ENCODE results near the gene PCDHGB2.
A peak's percentile ranks its signal among the peaks of the same experiment; 100 is the strongest.

Gene PCDHGB2

GRCh38 chr5:141362719-141363118 is 2.9 kb downstream of the PCDHGB2 start:
- Histone ChIP-seq H3K27me3 (replicated peaks) (peaks cover 8% of the 10 kb centered on the region), H3K4me3 (ENCODE audit: low read depth, low read length) (no peak overlapping the region), H3K36me3 (replicated peaks) (no peaks in the 10 kb centered on the region), H3K27ac (no peak overlapping the region)
- in situ Hi-C loops (cut with HindIII; ENCODE audit: low pct_ligation_motif_present, low sequenced_read_pairs), result no loop called here
- no peak for DNase-seq
- TF ChIP-seq, protein P1, sequence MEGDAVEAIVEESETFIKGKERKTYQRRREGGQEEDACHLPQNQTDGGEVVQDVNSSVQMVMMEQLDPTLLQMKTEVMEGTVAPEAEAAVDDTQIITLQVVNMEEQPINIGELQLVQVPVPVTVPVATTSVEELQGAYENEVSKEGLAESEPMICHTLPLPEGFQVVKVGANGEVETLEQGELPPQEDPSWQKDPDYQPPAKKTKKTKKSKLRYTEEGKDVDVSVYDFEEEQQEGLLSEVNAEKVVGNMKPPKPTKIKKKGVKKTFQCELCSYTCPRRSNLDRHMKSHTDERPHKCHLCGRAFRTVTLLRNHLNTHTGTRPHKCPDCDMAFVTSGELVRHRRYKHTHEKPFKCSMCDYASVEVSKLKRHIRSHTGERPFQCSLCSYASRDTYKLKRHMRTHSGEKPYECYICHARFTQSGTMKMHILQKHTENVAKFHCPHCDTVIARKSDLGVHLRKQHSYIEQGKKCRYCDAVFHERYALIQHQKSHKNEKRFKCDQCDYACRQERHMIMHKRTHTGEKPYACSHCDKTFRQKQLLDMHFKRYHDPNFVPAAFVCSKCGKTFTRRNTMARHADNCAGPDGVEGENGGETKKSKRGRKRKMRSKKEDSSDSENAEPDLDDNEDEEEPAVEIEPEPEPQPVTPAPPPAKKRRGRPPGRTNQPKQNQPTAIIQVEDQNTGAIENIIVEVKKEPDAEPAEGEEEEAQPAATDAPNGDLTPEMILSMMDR (IDR thresholded peaks at IDR 0.05; ENCODE audit: low read depth, low read length, missing control alignments), result no peak

DNA sequence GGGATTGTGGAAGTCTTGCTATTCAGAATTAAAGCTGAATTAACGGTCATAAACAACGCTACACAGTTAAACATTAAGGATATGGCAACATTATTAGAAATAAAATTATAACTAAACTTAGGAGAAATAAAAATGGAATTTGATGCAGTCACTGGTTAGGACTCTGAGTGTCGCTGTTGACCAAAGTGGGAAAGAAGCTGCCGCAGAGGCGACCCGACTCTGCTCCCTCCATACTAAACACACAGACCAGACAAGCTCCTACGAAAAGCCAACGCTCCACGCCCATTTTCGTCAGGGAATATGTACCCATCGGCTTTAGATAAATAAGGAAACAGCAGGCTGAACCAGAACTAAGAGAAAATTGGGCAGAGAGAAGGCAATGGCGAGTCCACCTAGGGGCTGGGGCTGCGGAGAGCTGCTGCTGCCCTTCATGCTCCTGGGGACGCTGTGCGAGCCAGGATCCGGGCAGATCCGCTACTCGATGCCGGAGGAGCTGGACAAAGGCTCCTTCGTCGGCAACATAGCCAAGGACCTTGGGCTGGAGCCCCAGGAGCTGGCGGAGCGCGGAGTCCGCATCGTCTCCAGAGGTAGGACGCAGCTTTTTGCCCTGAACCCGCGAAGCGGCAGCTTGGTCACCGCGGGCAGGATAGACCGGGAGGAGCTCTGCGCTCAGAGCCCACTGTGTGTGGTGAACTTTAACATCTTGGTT is 4.3 kb downstream of the PCDHGB2 start, which contains the start of gene PCDHGA5:
Gene PCDHGA5, plus strand, starts transcription at position 211 of the 709 bp plus-strand sequence. Its CDS starts 169 bp downstream, at position 380.
- no peaks in the 10 kb centered on the region for H3K36me3 ChIP-seq (replicated peaks)
- TF ChIP-seq, protein P1 (IDR thresholded peaks at IDR 0.05; ENCODE audit: low read depth, low read length, missing control alignments), result peak; percentile 29
- H3K27me3 ChIP-seq (replicated peaks), result peaks cover 8% of the 10 kb centered on the region
- in situ Hi-C loops (cut with HindIII; ENCODE audit: low pct_ligation_motif_present, low sequenced_read_pairs), result no loop called here
- no peak within 1 kb of the TSS for H3K4me3 ChIP-seq (ENCODE audit: low read depth, low read length)
- no peak for DNase-seq
- H3K27ac ChIP-seq, result no peak within 1 kb of the TSS

DNA sequence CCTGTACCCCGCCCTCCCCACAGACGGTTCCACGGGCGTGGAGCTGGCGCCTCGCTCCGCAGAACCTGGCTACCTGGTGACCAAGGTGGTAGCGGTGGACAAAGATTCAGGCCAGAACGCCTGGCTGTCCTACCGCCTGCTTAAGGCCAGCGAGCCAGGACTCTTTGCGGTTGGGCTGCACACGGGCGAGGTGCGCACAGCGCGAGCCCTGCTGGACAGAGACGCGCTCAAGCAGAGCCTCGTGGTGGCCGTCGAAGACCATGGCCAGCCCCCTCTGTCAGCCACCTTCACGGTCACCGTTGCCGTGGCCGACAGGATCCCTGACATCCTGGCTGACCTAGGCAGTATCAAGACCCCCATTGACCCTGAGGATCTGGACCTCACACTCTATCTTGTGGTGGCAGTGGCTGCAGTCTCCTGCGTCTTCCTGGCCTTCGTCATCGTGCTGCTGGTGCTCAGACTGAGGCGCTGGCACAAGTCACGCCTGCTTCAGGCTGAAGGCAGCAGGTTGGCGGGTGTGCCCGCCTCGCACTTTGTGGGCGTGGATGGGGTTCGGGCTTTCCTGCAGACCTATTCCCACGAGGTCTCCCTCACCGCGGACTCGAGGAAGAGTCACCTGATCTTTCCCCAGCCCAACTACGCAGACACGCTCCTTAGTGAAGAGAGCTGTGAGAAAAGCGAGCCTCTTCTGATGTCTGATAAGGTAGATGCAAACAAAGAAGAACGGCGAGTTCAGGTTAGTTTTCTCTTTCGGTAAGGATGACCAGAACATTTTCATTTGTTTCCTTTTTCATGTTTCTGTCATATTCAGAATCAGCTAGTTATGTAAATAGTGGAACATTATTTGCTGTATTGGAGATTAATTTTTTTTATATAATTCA is 6.5 kb downstream of the PCDHGB2 start:
- Histone ChIP-seq H3K36me3 (replicated peaks) (no peaks in the 10 kb centered on the region), H3K4me3 (ENCODE audit: low read depth, low read length) (no peak overlapping the region), H3K27ac (no peak overlapping the region), H3K27me3 (replicated peaks) (peaks cover 8% of the 10 kb centered on the region)
- DNase-seq, result no peak
- in situ Hi-C loops (cut with HindIII; ENCODE audit: low pct_ligation_motif_present, low sequenced_read_pairs), result no loop called here
- TF ChIP-seq, protein P1 (IDR thresholded peaks at IDR 0.05; ENCODE audit: low read depth, low read length, missing control alignments), result no peak

DNA sequence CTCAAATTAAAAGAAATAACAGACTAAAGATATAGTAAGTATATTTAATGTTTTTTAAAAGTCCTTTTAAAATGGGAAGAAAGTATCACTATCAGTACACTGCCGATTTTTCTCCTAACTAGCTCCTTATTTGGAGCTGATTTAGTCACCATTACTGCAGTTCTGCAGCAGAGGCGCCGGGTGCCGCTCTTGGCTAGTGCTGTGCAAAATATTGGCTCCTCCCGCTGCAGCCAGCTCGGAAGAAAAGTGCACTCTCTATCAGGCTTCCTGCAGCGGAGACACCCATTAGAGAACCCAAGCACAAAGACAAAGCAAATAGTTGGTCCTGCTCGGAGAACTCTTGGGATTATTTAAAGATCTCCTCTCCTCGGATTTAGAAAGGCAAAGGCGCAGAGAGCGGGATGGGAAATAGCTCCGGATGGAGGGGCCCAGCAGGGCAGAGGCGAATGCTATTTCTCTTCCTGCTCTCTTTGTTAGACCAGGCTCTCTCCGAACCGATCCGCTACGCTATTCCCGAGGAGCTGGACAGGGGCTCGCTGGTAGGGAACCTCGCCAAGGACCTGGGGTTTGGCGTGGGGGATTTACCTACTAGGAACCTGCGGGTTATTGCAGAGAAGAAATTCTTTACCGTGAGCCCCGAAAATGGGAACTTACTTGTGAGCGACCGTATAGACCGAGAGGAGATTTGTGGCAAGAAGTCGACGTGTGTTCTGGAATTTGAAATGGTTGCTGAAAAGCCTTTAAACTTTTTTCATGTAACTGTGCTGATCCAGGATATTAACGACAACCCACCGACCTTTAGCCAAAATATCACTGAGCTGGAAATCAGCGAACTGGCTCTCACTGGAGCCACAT is 10.4 kb downstream of the PCDHGB2 start, which contains the start of gene PCDHGB3:
Gene PCDHGB3, plus strand, starts transcription at position 249 of the 855 bp plus-strand sequence. Its CDS starts 153 bp downstream, at position 402.
- no peaks in the 10 kb centered on the region for H3K36me3 ChIP-seq (replicated peaks)
- TF ChIP-seq, protein P1 (IDR thresholded peaks at IDR 0.05; ENCODE audit: low read depth, low read length, missing control alignments), result peak; percentile 68

More for the DNA sequence above, 10.4 kb downstream of the PCDHGB2 start, which contains the start of gene PCDHGB3:
- Histone ChIP-seq H3K27ac (no peak within 1 kb of the TSS), H3K27me3 (replicated peaks) (peaks cover 3% of the 10 kb centered on the region), H3K4me3 (ENCODE audit: low read depth, low read length) (peak within 1 kb of the TSS; percentile 40)
- peak; percentile 58 for DNase-seq
- in situ Hi-C loops (cut with HindIII; ENCODE audit: low pct_ligation_motif_present, low sequenced_read_pairs), result no loop called here
